NCI-H446 treated with DMSO at 0.1 percent for 48 hours (cell line): ENCODE data around the gene TMEM154.

ENCODE experiments used
- DNase-seq: peaks from one replicate; lab custom pipeline; 2025; lab: John Stamatoyannopoulos, UW

TMEM154 gene

DNA sequence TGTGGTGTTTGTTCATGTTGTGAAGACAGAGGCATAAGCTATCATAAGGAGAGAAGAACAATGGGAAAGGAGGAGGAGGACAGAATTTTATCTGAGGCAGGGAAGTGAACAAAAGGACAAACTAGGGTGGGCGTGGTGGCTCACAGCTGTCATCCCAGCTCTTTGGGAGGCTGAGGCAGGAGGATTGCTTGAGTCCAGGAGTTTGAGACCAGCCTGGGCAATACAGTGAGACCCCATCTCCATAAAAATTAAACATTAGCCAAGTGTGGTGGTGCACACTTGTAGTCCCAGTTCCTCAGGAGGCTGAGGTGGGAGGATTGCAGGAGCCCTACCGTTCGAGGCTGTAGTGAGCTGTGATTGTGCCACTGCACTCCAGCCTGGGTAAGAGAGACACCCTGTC, 49.9 kb downstream of the TMEM154 start:
- DNase-seq = no peak

DNA sequence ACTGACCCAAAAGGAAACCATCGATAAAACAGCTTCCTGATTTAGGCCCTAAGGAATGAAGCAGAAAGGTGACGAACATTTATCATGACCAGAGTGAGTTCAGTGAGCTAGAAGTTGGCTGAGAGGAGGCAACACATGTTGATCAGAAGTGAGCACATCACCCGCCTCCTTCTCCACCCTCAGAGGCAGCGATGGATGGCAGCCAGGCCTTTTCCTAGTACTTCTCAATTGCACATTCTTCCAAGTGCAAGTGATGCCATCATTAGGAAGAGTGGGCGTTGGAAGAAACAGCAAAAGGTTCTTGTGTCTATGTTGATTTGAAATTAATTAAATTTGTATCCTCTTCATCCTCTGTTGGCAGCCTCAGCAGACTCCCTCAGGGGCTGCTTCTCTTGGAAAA, 51.7 kb downstream of the TMEM154 start:
- DNase-seq = no peak

DNA sequence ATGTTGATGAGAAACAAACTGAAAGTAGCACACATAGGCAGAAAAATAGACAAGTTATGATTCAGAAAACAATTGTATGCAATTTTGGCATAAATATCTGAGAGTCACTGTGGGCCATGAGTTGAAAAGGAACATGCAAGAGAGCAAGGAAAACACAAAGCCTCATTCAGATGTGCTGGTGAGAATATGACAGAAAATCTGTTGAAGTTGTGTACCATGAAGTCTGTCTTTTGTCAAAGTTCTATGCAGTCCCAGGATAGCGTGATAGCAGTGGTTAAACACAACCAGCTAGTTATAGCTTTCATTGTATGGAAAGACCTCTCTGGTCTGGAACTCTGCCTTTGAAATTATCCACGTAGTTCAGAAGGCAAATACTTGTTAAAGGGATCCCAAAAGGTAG, 53.0 kb downstream of the TMEM154 start:
- no peak for DNase-seq

DNA sequence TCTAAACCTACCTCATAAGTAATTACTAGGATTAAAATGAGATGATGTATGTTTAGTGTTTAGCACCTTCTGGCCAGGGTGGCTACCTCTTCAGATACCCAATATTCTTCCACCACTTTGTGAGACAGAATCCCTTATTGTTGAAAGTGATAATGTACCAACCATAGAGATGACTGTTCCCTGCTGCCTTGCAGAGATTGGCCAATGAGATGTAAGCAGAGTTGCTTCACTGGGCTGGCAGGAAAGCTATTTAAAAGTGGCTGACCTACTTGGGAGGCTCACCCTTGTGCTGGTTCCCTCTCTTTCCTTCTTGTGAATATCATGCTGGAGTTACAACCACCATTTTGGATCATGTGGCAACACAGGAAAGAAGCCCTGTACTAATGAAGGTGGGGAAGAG, 58.9 kb downstream of the TMEM154 start:
- DNase-seq = no peak

DNA sequence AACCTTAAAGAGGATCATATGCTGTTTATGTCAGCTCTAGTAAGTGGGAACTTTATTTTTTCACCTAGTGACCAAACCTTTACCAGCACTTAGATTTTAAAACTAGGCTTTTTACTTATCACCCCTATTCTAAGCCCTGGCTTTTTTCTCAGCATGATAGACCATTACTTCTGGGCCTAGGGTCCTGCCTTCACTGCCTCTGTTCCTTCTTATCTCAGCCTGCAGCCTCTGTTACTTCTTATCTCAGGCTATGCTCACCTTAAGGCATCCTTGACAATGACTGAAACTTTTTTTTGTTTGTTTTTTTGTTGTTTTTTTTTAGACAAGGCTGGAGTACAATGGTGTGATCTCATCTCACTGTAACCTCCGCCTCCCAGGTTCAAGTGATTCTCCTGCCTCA, 59.6 kb downstream of the TMEM154 start:
- no peak for DNase-seq

DNA sequence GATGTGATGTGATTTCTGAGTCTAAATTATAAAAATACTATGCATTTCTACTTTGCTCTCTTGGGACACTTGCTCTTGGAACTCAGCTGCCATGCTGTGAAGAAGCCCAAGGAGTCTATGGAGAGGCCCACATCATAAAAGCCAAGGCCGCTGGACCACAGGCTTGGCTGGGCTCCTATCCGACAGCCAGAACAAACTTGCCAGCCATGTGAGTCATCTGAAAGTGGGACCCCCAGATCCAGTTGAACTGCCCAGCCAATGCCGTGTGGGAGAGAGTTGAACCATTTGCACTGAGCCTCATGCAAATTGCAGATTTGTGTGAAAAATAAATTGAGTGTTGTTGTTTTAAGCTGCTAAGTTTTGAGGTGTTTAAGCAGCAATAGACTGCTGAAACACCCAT, 60.2 kb downstream of the TMEM154 start:
- no peak for DNase-seq

DNA sequence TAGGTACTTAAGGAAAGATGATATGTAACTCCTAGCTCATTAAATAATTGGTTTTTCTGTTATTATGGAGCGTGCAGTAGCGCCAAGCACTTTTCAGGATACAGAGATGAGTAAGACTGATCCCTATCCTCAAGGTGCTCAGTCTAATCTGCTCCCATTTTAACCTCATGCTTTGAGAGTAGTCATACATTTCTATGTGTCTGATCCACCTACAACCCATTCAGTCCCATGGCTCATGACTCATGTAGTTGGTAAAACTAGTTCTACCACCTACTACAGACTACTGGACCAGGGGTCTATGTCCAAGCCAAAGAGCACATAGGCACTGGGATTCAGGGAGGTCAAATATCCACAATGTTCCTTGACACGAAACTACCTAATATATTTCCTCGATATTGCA, 60.8 kb downstream of the TMEM154 start:
- DNase-seq = no peak

DNA sequence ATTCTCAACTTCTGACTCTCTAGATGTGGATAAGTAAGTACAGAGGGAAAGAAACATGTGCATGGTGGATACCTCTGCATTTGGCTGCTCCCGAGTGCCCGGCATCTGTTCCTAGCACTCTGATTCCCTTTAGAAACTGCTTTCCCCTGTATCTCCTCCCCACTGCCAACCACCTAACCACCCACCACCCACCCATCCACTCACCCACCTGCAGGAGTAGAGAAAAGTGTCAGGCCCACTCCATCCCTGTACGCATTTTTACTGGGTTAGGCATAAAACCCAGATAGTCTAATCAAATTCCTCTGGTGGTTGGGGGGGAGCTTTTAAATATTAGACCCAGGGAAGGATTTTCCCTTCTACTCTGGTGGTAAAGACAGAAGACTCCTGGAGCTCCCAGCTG, 63.0 kb downstream of the TMEM154 start:
- no peak for DNase-seq

DNA sequence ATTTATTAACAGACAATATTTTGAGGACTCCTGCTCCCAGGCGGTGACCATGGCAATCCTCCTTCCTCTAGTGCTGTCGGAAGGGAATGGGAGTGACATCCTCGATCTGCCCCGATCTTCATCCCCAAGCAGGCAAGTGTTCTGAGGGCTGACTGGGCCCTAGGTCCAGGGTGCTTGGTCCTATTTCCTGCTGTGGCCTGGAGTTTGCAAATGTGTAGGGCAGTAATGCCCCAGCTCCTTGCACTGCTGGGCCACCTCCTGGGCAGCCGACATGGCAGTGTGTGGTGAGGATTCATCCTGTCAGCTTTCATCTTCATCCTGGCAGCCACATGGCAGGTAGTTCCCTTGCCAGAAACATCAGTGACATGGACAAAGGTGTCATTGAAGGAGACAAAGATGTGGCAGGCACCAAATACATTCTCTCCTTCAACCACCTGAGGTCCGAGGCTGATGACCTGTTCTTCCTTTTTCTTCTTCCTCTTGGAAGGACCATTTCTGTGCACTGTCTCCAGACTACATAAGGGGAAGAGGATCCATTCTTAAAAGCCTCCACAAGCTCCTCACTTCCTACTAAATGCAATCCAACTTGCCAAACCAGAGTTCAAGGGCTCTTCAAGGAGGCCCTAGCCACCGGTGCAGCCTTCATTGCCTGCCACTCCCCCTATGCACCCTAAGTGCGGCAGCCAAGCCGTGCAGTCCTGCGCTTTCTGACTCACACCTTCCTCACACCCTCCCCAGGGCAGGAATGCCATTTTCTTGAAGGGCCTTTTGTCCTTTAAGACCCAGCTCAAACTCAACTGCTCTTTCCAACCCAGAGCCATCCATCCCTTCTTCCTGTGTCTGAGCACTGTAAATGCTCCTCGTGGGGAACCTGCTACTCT, 65.7 kb downstream of the TMEM154 start:
- DNase-seq = no peak

DNA sequence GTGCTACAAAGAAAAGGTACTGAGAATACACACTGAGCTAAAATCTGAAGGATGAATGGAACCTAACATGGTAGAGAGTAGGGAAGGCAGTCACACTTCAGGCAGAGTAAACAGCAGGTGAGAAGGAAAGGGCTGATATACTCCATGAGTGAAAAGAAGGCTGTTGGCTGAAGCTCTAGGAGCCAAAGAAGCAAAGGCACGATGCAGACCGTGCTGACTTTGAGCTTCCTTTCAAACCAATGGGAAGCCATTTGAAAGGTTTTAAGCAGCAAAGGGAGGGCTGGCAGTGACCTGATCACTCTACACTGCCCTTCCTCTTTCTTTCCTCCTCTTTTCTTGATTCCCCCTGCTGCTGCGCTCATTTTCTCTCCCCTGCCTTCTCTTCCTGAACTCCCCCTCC, 66.4 kb downstream of the TMEM154 start:
- no peak for DNase-seq

DNA sequence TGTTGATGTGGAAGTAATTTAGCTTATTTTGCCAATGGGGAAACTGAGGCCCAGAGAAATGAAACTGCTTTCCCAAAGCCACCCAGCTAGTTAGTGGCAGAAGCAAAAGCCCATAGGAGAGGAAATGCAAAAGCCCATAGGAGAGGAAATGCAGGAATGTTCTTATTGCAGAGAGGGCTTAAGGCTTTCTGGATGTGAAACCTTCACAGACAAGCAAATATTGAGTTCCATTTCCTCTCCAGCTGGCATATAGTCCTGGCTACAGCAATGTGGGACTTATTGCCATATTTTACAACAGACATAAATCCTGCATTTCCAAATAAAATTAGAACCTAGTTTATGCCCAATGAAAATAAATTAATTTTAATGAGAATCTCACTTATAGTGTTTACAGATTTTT, 69.7 kb downstream of the TMEM154 start:
- no peak for DNase-seq

DNA sequence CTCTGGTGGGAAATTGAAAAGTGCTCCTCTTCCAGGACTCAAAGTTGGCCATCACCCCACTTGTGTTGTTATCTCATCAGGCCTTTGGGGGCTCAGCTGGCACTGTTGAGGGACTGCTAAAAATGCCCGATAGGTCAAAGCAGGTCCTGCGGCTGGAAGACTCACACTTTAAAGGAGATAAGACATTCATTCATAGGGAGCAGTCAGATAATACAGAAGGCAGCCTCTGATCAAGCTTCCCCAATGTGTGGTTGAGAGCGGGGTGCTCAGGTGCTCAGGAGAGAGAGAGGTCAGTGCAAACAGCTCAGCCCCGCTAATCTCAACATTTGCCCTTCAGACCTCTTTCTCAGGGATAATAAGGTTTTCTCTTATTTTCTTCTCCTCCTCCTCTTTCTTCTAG, 70.3 kb downstream of the TMEM154 start:
- DNase-seq = no peak

DNA sequence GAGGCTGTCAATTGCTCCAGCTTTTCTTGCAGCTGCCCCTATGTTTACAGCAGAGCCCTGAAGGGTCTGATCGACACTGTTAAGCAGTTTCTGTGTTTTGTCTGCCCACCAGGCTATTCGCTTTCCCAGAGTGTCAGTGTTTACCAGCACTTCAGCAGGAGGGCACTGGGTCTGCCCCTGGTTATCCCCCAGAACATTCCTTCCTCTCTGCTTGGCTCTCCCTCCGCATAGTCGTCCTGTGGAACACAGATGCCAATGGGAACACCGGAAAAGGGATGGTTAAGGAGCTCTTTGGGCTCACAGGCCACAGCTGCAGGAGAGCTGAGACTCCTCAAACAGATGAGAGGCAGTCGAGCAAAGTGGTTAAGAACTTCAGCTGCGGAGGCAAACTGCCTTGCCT, 72.6 kb downstream of the TMEM154 start:
- no peak for DNase-seq

DNA sequence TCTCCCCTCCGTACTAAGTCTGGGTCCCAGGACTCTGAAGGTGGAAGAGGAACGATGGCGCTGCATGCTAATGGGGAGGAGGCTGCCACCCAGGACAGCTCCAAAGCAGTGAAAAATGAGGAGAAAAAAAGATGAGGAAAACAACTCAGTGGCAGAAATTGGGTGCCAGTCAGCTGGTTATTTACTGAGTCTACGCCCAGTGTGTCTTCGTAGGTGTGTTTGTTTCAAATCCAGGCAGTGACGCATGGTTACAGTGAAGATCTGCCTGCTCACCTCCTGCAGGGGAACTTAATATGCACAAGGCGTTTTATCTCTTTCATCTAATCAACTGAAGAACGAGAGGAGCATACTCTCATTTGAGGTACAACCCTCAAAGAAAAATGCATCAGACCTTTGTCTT, 73.0 kb downstream of the TMEM154 start:
- DNase-seq = no peak

DNA sequence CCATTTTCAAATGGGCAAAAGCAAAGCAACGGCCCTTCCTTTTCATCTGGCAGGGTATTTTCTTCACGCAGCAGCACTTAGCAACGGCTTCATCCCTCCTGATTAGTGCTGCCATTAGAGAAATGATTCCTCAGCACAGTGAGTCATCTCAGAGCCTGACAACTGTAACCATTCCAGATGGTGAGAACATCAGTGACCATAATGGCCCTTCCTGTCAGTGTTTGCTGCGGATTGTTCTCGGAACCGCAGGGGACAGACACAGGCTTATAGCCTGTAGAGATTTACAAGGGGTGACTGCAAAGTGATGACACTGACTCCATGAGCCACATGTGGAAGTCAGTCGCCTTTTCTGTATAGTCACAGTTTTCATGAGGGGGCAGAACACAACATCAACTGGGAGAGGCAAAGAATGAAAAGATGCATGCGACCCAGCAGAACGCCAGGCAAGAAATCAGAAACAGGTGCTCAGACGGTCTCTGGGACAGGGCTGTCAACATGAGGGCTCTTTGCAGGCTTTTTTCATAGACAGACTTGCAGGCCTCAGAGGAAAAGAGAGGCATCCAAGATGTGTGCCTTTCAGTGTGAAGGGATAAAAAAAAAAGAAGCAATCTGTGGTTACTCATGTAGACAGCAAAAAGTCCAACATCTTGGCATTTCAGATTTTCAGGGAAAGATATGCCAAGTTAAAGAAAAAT, 74.0 kb downstream of the TMEM154 start:
- peak; percentile 18 for DNase-seq

DNA sequence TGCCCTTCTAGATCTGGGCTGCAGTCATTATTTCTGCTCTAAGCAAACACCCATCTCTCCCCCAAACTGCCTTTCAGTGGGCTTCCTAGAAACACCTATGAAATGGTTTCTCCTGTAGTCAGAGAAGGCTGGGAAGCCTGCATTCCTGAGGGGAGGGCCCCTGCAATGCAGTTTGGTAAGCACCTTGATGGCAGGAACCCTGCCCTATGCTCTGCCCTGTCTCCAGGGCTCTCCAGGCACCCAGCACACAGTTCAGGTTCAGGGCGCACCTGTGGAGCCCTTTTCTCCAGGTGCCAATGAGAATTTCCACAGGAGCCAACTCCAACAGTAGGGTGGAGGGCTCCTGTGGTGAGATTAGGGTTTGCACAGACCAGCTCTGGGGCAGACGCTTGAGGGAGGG, 74.8 kb downstream of the TMEM154 start:
- DNase-seq = no peak

DNA sequence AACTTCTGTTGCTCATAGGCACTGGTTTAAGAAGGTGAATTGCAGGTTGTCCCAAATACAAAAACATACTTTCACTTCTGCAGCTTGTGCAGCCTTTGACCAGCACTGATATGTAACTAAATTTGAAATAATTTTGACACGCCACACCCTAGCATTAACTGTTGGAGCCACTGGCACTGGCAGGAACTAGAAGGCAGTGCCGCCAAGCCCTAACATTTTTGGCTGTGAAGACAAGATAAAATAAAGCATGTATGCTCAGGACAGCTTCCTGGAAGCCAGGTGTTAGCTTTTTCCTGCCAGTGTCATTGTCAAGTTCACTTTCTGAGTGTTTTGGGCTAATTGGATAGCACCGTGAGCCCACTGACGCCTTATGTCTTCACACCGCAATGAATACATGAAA, 78.6 kb downstream of the TMEM154 start:
- DNase-seq = no peak

DNA sequence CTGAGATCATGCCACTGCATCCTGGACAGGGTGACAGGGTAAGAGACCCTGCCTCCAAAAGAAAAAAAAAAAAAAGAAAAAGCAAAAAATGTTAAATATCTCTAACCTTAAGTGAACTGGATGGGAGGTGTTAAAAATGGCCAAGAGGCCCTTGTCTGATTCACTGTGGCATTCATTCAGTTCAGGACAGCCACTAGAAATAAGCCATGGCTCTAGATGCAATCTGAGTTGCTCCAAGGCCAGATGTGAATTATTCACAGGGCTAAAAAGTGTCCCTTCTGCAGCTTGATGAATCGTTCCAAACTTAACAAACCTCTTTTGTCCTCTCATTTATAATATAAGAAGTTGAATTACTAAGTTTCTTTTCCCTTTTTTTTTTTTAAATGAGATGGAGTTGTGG, 80.2 kb downstream of the TMEM154 start:
- DNase-seq = no peak

DNA sequence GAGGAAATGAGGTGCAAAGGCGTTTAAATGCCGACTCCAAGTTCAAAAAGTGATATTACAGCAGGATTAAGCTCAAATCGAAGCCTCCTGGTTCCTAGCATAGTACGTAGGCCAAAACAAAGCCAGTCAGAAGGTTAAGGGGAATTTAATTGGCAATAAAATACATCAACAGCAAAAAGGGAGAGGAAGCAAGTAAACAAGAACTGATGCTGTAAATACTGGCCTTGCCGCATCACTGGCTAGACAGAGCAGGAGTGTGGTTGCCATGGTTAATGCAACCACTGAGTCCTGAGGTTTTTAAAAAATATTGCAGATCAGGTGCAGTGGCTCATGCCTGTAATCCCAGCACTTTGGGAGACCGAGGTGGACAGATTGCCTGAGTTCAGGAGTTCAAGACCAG, 80.7 kb downstream of the TMEM154 start:
- no peak for DNase-seq

DNA sequence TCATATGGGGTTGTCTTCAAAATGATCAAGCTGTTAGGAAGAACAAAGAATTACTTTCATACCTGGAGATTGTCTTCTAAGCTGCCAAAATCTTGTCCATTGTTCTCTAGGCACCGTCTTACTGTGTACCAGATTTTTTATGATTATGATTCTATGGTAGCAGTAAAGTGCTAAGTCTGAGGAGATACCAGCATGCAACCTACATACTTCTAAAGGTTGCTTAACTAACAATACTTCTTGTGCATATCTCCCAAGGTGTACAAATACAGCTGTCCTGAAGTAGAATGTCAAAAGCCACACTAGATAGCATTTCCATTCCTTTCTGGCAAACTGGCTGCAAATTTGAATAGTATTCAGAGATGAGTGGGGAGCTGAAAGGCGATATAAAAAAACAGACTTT, 81.3 kb downstream of the TMEM154 start:
- no peak for DNase-seq

DNA sequence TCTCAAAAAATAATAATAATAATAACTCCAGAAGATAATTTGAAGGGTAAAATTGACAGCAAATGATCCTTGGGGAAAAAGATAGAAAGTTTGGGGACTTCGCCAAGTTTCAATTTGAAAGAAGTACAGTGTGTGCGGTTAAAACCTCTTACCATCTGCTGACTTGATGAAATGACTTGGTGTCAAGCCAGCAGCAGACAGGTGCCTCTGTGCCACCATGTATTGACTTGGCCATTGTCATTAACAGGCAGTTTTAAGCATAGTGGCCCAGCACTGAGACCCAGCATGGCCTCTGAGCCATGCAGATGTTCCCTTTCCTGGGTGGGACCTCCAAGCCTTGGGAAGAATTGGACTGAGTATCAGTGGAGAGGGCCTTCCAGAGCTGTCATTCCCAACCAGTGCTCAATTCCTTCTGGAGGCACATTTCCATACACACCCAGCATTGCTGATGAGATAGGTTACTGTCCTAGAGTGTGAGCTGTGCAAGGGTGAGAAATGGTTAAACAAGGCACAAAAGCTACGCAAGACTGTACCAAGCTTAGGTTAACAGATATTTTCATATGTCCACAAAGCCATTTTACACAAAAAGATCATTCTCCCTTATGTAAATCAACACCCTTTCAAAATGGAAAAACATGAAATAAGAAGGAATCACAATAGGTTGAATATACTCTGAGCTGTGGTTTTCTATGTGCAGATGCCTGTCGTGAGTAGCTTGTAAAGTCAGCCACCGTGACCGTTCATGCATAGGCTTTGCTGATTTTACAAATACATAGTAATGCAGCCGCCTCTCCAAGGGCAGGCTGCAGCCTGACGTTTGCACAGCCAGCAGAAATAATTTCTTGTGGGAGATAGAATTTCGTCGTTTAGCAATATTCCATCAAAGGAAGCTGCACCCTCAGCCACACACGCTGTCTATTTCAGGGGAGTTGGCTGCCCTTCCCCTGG, 84.5 kb downstream of the TMEM154 start:
- DNase-seq = no peak

DNA sequence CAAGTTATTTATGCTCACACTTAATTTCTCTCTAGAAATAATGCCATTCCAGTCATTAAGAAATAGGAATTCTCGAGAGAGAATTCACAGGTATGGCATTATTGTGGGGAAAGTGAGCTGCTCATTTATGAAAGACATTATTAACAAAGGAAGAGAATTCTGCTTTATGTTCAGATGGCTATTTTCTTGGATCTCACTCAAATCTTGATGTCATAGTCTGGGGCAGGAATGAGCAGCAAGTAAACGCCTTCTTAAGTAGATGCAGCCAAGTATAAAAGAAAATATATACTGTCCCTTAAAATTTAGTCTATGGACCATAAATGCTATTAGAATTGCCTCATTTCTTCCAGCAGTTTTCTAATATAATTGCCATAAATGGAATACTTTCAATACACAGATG, 85.7 kb downstream of the TMEM154 start:
- no peak for DNase-seq

DNA sequence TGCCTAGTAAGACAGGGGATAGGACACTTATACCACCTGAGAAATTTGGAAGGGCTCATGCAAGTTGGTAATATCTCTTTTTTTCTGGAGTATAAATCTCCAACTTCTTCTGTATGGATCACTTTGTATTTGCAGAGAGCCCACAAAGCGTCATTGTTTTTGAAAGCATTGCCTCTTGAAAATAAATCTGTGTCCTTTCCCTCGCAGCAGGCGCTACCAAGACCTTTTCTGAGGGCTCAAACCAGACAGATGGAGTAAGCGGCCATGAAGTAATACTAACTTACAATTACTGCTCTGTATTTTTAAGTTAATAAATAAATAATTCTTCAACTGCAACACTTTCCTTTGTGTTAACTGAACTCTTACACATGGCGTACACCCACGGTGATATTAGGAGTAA, 87.9 kb downstream of the TMEM154 start:
- DNase-seq = no peak
